WERI-Rb-1 (cell line): ENCODE measurements around the gene AP3B1.
A peak's percentile ranks its signal among the peaks of the same experiment; 100 is the strongest.
"Not testable (repeated sequence)": the region's sequence is repeated elsewhere in the genome, so short reads cannot be mapped to it uniquely, and the experiment has no call there.

Source experiments
- DNase-seq: peaks from one replicate; pipeline ENCODE4 v3.0.0-alpha.2; 2020
- H3K27ac ChIP-seq: fragments of 250-450 bp; sonication (Bioruptor Pico); 2 replicates; pipeline ENCODE4 v1.5.1; 2020; ENCODE audit warnings: mild to moderate bottlenecking, moderate library complexity
- H3K27me3 ChIP-seq: fragments of 250-450 bp; sonication (Bioruptor Pico); 2 replicates; pipeline ENCODE4 v1.5.1; 2021; ENCODE audit warnings: mild to moderate bottlenecking, low read depth, moderate library complexity; ENCODE audit not compliant: insufficient read depth, severe bottlenecking
- H3K36me3 ChIP-seq: fragments of 250-450 bp; sonication (Bioruptor Pico); 2 replicates; pipeline ENCODE4 v1.5.1; 2020; ENCODE audit warnings: mild to moderate bottlenecking, moderate library complexity
- H3K4me3 ChIP-seq: 2 replicates; pipeline ENCODE4 v1.5.1; 2011; ENCODE audit warnings: low read depth, mild to moderate bottlenecking, control low read depth, low read length
- H3K9me3 ChIP-seq: fragments of 250-450 bp; sonication (Bioruptor Pico); 2 replicates; pipeline ENCODE4 v1.5.1; 2021; ENCODE audit warnings: mild to moderate bottlenecking, moderate library complexity; ENCODE audit not compliant: severe bottlenecking
- CTCF ChIP-seq: IDR thresholded peaks from 2 replicates; pipeline ENCODE4 v1.5.1; 2011; ENCODE audit warnings: low read depth, mild to moderate bottlenecking, control low read depth, inconsistent platforms, low read length

AP3B1 gene

GRCh38 chr5:78182838-78183237, 111.7 kb downstream of the AP3B1 start:
- TF ChIP-seq CTCF = no peak
- no peak overlapping the region for H3K4me3 ChIP-seq
- no peak for DNase-seq

GRCh38 chr5:78178356-78178755, 116.1 kb downstream of the AP3B1 start:
- no peak overlapping the region for H3K27ac ChIP-seq
- no peaks in the 10 kb centered on the region for H3K27me3 ChIP-seq
- peaks cover 3% of the 10 kb centered on the region for H3K9me3 ChIP-seq
- no peak for TF ChIP-seq CTCF
- H3K36me3 ChIP-seq = peaks cover 36% of the 10 kb centered on the region
- no peak for DNase-seq
- no peak overlapping the region for H3K4me3 ChIP-seq

More at GRCh38 chr5:78182838-78183237, 111.7 kb downstream of the AP3B1 start:
- H3K9me3 ChIP-seq = no peaks in the 10 kb centered on the region
- H3K36me3 ChIP-seq = peaks cover 9% of the 10 kb centered on the region
- H3K27ac ChIP-seq = no peak overlapping the region
- no peaks in the 10 kb centered on the region for H3K27me3 ChIP-seq

- peaks cover 26% of the 10 kb centered on the region for H3K36me3 ChIP-seq
- H3K27ac ChIP-seq, H3K4me3 ChIP-seq, H3K27me3 ChIP-seq, H3K9me3 ChIP-seq, DNase-seq: not testable (repeated sequence)
Observed at GRCh38 chr5:78170335-78170734, 124.2 kb downstream of the AP3B1 start.

GRCh38 chr5:78162253-78162862, 132.1 kb downstream of the AP3B1 start:
- peak; percentile 33 for DNase-seq
- H3K27me3 ChIP-seq = no peaks in the 10 kb centered on the region
- H3K36me3 ChIP-seq = peaks cover 13% of the 10 kb centered on the region; the same call in 1 of the 2 replicates
- no peak overlapping the region for H3K4me3 ChIP-seq
- H3K9me3 ChIP-seq = peaks cover 3% of the 10 kb centered on the region
- TF ChIP-seq CTCF = peak; percentile 33
- no peak overlapping the region for H3K27ac ChIP-seq

- H3K9me3 ChIP-seq = peaks cover 3% of the 10 kb centered on the region
- no peak overlapping the region for H3K4me3 ChIP-seq
- DNase-seq = peak; percentile 51
- H3K27me3 ChIP-seq = no peaks in the 10 kb centered on the region
- TF ChIP-seq CTCF = no peak
- H3K36me3 ChIP-seq = peaks cover 26% of the 10 kb centered on the region
- peak overlapping the region; percentile 20 for H3K27ac ChIP-seq
Observed at GRCh38 chr5:78157001-78157400, 137.5 kb downstream of the AP3B1 start.

- DNase-seq = no peak
- Histone ChIP-seq H3K36me3 (peaks cover 13% of the 10 kb centered on the region), H3K27me3 (no peaks in the 10 kb centered on the region), H3K4me3 (no peak overlapping the region), H3K27ac (no peak overlapping the region), H3K9me3 (no peaks in the 10 kb centered on the region)
- TF ChIP-seq CTCF = no peak
Observed at GRCh38 chr5:78151594-78152271, 142.8 kb downstream of the AP3B1 start.
